AG09319 (cell line): ENCODE measurements around the gene PISD.

Experiments
- DNase-seq: peaks from one replicate; pipeline ENCODE4 v3.0.0-alpha.2; 2010; ENCODE audit warnings: low read depth; ENCODE audit errors: extremely low read depth
- TF ChIP-seq, protein P1 (sequence below): IDR thresholded peaks from 2 replicates; pipeline ENCODE4 v1.5.1; 2011; ENCODE audit warnings: low read depth, mild to moderate bottlenecking, inconsistent platforms, low read length, moderate library complexity

The PISD gene

GRCh38 chr22:31584804-31585160 is 77.2 kb downstream of the PISD start:
- DNase-seq = no peak
- TF ChIP-seq, protein P1, sequence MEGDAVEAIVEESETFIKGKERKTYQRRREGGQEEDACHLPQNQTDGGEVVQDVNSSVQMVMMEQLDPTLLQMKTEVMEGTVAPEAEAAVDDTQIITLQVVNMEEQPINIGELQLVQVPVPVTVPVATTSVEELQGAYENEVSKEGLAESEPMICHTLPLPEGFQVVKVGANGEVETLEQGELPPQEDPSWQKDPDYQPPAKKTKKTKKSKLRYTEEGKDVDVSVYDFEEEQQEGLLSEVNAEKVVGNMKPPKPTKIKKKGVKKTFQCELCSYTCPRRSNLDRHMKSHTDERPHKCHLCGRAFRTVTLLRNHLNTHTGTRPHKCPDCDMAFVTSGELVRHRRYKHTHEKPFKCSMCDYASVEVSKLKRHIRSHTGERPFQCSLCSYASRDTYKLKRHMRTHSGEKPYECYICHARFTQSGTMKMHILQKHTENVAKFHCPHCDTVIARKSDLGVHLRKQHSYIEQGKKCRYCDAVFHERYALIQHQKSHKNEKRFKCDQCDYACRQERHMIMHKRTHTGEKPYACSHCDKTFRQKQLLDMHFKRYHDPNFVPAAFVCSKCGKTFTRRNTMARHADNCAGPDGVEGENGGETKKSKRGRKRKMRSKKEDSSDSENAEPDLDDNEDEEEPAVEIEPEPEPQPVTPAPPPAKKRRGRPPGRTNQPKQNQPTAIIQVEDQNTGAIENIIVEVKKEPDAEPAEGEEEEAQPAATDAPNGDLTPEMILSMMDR = no peak

- DNase-seq = no peak
- TF ChIP-seq, protein P1 = no peak
Observed at GRCh38 chr22:31583861-31584485, 78.0 kb downstream of the PISD start.

DNA sequence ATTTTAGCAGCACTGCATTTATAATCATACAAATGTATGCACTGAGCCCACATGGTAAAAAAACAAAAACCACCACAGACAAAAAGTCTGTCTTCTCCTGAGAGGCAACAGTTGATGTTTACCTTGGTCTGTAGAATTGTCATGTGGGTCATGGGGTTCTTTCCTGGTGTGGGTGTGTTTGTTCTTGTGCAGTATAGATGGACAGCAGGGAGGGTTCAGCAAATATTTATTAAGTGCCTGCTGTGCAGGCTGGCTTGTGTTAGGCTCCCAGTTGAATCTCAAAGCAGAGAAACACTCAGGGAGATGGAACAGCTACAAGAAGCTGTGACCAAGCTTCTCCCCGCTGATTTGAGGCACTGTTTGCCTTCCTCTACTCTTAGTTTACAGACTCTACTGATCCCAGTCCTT is 82.2 kb downstream of the PISD start:
- TF ChIP-seq, protein P1 = no peak
- no peak for DNase-seq

DNA sequence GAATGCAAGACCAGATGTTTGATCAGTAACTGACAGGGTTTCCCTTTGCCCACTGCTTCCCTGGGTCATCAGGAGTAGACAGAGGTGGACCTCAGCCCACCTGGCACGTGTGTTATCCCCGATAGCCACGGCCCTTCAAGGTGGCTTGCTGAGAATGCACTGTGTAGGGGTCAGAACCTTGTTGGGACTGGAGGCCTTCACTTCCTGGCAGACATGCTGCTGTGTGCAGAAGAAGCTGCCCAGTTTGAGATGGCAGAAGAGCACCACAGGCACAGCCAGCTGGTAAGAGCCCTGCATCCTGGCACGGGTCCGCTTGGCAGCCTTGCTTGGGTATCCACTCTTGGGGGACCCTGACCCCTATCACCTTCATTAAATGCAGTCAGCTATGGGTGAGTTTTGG is 83.8 kb downstream of the PISD start:
- TF ChIP-seq, protein P1 = no peak
- DNase-seq = no peak

GRCh38 chr22:31577711-31578110 is 84.3 kb downstream of the PISD start:
- no peak for DNase-seq
- TF ChIP-seq, protein P1 = no peak

DNA sequence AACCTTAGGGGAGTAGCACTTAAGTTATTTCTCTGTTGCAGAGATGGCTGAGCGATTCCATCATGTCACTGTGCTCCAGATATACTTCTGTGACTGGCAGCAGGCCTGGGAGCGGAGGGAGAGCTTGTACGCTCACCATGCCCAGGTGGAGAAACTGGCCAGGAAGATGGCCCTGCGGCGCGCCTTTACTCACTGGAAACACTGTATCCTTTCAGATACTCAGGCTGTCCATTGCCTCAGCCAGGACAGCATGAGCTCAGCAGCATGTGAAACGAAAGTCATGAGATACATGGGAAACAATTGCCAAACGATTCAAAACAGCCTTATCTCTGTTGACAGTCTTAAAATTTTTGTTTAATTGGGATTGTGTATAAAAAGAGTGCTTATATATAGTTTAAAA is 86.8 kb downstream of the PISD start:
- no peak for DNase-seq
- TF ChIP-seq, protein P1 = no peak

- no peak for DNase-seq
- TF ChIP-seq, protein P1 = no peak
Observed at GRCh38 chr22:31574055-31574670, 87.9 kb downstream of the PISD start.
